Subcutaneous adipose tissue (tissue), 4 donors: ENCODE measurements around the gene KDR. TPM values are rescaled to one million over a fixed set of nuclear protein-coding genes. Genes with fewer than 3 reads are reported as not detected.

Experiments
- total RNA-seq, 4 donors: library from RNA; depleted of rRNA; stranded (reverse); fragments of >200 nt; gene quantifications; one replicate each; pipeline ENCODE4 v1.1.0, GENCODE V29; 2016
- TF ChIP-seq, protein P1 (sequence below): fragments of 450-650 bp; IDR thresholded peaks from one replicate; pipeline ENCODE4 v1.5.1; 2016; ENCODE audit warnings: low read depth, mild to moderate bottlenecking, control low read depth, antibody characterized with exemption, moderate library complexity

The KDR gene
- total RNA-seq, 4 donors from 2014 or later = 14.5 to 69.7 (median 27.6) TPM

DNA sequence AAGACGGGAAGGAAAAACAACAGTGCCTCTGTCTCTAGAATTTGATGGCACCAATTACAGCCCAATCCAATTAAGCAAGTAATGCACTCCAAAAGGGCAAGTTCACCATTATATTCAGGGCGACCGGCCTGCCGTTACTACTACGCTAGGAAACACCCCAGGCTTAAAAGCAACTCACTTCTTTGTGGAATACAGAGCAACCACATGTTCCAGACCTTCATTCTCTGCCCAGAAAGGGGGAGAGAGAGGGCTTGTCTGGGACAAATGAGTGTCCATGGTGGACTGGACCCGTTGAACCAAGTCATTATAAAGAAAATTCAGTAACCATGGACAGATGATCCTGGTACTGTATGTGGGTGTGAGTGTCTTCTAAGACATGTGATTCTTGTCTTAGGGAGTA lies 1.6 kb downstream of the KDR start:
- TF ChIP-seq, protein P1, sequence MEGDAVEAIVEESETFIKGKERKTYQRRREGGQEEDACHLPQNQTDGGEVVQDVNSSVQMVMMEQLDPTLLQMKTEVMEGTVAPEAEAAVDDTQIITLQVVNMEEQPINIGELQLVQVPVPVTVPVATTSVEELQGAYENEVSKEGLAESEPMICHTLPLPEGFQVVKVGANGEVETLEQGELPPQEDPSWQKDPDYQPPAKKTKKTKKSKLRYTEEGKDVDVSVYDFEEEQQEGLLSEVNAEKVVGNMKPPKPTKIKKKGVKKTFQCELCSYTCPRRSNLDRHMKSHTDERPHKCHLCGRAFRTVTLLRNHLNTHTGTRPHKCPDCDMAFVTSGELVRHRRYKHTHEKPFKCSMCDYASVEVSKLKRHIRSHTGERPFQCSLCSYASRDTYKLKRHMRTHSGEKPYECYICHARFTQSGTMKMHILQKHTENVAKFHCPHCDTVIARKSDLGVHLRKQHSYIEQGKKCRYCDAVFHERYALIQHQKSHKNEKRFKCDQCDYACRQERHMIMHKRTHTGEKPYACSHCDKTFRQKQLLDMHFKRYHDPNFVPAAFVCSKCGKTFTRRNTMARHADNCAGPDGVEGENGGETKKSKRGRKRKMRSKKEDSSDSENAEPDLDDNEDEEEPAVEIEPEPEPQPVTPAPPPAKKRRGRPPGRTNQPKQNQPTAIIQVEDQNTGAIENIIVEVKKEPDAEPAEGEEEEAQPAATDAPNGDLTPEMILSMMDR = no peak

DNA sequence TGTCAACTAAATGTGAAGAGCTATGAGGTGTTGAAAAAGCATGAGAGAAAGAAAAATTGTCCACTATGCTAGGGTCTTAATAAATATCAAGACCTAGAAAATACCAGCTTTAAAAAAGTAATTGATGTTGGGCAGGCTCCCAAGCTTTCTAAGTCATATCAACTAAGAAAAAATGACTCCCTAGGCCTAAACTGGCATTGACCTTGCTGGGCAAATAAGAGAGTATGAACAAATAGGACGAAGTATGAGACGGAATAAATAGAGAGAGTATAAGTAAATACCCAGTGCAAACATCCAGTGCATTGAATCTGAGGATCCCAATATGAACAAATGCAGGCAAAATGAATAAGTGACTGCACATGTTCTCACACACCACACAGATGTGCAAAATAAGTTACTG lies 3.2 kb downstream of the KDR start:
- TF ChIP-seq, protein P1 = no peak

DNA sequence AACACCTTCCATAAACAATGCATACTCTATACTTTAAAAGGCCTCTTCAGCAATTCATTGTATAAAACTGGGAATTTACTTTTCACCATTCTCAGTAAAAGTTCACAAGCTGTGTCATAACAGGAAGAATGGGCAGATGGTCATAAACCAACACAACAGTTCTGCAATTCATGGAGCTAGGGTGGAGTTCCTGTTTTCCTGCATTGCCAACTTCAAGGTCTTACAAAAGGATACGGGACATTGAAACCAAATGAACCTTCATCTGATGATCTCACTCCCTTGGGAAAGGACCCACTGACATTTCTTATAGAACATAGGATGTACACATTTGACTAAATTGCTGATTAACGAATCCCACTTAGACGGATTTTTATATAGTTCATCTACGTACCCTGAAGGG lies 4.1 kb downstream of the KDR start:
- TF ChIP-seq, protein P1 = no peak

DNA sequence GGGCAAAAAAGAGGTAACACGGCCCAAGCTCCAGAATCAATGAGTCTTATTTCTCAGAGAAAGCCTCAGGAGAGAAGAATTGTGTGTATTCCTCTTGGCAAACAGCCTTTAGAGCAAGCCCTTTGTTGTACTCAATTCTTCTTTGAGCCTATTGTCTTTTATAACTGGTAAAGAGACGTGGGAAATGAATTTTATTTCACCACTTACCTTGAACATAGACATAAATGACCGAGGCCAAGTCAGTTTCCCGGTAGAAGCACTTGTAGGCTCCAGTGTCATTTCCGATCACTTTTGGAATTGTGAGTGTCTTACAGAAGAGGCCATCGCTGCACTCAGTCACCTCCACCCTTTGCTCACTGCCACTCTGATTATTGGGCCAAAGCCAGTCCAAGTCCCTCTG lies 7.0 kb downstream of the KDR start:
- TF ChIP-seq, protein P1 = no peak

DNA sequence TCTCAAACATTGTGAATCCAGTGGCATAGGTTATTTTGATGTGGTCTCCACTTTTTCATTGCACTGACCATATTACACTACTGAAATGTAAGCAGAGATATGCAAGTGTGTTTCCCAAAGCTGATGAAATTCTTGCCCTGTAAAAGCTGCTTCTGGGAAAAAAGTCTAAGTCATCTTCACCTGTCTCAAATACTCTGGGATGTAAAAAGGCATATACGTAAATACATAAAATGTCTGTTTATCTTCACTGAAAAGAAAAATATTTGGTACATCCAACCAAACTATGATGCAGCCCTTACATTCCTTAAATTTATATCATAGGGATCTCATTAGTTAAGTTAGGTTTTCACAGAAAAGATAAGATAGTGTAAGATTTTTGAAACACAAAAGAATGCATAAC lies 7.9 kb downstream of the KDR start:
- TF ChIP-seq, protein P1 = no peak

DNA sequence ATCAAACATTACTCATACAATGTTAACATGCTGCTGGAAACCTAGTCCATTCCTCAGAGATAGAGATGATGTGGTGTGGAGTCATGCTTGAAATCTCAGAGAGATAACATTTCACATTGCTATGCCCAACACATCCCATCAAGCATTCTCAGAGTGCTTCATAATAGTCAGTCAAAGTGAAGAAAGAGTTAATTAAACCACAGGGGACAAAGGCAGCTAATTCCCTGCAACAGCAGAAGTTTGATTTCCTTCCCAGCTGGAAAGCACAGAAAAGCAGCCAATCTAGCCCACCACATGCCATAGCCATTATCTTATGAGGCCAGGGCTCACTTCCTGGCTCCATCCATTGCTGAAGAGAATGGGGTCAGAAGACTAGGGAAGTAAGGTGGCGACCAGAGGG lies 8.9 kb downstream of the KDR start:
- TF ChIP-seq, protein P1 = no peak

DNA sequence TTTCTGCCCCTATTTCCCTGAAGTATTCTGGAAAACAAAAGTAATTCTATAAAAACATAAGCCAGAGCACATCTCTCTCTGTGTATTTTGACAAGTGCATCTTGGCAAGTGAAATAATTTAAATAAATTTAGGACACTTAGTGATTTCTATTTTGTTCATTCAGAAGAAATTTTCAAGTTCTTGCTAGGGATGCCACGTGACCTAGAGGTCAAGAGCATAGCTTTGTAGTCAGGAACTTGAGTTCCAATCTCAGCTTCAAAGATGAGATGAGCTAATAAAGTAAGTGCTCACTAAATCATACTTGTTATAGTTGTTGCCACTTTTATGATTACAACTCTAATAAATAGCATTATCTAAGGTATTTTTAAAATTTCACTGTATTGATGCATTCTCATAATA lies 13.8 kb downstream of the KDR start:
- TF ChIP-seq, protein P1 = no peak
